OCI-M2 (cell line): ENCODE measurements around the gene COX20.

Experiments used
- DNase-seq: peaks from one replicate; lab custom pipeline; 2025; ENCODE audit not compliant: unreplicated experiment; lab: John Stamatoyannopoulos, UW

COX20 gene

DNA sequence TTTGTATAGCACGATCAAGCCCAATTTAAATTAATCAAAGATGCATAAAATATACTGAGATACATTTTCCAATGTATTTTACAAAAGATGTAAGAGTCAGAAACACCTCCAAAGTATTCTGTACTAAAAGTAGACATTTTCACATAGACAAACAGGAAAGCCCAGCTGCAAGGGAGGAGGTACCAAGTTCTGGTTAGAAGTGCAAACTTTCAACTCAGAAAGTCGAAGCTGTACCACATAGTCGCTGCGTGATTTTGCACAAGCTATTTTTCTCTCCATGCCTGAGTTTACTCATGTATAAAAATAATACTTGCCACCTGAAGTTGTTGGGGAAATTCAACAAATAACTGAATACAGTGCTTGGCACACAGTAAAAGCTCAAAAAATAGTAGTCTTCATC lies 34.5 kb downstream of the COX20 start:
- no peak for DNase-seq

DNA sequence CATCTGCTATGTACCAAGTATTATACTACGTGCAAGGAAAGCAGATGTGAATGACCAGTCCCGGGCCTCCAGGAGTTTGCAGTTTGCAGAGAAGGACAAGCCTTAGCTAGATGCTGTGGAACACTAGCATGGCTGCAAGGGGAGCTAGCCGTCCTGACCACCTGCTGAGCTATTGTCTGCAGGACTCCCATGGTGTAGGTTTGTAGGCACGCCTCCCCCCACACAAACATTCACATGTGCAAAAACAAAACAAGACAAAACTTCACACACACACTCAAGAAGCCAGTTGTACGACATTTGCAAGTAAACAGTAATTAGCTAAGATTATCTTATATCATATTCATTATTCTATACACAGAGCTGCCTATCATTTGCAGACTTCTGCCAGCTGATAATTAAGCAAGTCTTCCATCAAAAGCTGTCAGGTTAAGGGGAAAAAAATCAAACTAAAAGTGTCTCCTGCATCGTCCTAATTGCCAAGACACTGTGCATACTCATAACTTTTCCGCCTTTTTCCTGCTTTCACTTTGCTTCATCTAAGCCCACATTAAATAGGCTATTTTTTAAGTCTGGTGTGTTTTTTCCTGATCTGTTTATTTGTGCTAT lies 39.6 kb downstream of the COX20 start:
- DNase-seq = no peak

DNA sequence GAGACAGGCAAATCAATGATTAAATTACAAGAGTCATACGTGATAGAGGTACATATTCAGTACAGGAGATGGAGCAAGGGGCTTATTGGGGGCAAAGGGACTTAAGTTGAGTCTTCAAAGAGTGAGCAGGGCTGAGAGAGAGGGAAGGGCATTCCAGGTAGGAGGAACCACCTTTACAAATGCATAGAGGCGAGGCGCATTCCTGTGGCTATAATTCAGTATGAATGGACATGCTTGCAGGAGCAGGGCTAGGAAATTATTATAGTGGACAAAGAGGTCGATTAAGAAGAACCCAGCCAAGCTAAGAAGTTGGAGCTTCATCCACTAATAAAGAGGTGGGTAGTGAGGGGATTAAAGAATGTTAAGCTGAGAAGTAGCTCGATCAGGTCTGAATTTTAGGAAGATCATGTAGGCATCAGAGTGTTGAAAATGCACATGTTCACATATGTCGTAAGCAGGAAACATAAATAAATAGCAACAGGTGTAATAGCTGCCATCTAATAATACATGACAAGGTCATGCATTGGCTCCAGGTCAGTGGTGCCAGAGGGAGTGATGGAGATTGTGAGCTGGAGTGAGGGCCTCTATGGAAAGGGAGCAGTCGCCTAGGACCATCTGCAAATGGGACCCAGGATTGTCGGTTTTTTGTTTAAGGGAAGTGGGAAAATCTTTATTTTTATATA lies 40.9 kb downstream of the COX20 start:
- DNase-seq = no peak

DNA sequence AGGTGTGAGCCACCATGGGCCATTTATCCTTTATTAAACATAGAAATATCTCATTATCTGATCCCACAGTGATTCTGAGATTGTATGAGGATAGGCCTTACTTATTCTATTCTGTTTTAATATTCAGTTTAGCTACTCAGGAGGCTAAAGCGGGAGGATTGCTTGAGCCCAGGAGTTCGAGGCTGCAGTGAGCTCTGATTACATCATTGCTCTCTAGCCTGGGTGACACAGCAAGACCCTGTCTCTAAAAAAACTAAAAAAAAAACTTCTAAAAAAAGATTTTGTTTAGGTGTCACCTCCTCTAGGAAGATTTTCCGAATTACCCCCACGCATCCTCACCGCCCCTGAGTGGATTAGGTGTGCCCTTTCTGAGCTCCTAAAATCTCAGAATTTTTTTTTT lies 43.2 kb downstream of the COX20 start:
- no peak for DNase-seq

DNA sequence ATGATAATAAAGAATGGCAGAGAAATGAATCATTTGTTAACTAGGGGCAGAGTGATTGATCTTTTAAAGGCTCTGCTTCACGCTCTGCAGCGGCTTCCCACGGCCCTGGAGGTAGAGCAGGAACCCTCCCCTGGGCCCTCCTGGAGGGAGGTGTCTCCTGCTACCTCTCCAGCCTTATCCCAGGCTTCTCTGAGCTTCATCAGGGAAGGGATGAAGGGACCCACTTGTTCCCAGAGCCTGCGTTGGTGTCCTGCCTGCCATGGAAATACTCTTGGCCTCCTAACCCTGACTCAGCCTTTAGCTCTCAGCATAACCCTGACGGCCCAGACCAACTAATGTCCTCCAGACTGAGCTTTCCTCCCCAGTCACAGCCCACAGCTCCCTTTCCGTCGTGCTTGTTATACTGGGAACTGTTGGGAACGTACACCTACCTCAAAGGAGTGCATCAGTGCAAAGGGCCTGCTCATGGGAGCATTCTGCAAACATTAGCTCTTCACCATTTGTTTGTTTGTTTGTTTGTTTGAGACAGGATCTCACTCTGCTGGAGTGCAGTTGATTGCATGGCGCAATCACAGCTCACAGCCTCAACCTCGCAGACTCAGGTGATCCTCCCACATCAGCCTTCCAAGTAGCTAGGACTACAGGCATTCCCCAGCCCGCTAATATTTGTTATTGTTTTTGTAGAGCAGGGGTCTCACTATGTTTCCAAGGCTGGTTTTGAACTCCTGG lies 46.3 kb downstream of the COX20 start:
- DNase-seq = no peak

DNA sequence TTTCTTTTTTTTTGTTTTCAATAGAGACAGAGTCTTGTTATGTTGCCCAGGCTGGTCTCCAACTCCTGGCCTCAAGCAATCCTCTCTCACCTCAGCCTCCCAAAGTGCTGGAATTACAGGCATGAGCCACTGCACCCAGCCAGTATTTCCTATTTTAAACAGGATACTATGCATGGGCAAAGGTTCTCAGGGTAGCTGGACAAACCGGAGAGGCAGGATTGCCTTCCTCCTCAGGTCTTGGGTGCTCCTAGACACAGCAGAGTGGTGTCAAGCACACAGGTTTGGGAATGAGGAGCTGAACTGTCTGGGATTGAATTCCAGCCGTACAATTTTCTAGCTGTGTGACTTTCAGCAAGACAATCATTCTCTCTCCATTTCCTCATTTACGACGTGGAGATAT lies 51.8 kb downstream of the COX20 start:
- DNase-seq = no peak

DNA sequence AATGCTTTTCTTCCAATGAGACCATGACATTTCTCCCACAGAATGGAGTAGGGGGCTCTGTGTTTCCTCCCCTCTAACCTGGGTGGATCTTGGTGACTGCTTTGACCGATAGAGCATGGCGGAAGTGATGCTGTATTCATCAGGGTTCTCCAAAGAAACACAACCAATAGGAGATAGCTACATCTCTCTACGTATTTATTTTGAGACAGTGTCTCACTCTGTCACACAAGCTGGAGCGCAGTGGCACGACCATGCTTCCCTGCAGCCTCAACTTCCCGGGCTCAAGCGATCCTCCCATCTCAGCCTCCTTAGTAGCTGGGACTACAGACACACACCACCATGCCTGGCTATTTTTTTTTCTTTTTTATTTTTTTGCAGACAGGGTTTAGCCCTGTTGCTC lies 58.4 kb downstream of the COX20 start:
- DNase-seq = no peak
